GM23338 (cell line): ENCODE measurements around the gene LITAF. TPM values are rescaled to one million over a fixed set of nuclear protein-coding genes. Genes with fewer than 3 reads are reported as not detected.

Source experiments
- ATAC-seq: fragments of 200-7000 bp; cut with Tn5 transposase; 3 replicates; pipeline ENCODE4 v1.9.1; 2020
- DNase-seq: peaks from one replicate; pipeline ENCODE4 v3.0.0-alpha.2; 2015; ENCODE audit warnings: low spot score
- H2AFZ ChIP-seq: fragments of 200-600 bp; sonication (generic); 2 replicates; pipeline ENCODE4 v1.8.0; 2016; ENCODE audit warnings: antibody characterized with exemption, mild to moderate bottlenecking, moderate library complexity
- H3F3A ChIP-seq: fragments of 200-600 bp; sonication (generic); replicated peaks from 2 replicates; pipeline ENCODE4 v1.8.0; 2017; ENCODE audit warnings: antibody characterized with exemption, mixed run types, low read depth
- H3K27ac ChIP-seq: fragments of 200-600 bp; sonication (generic); 2 replicates; pipeline ENCODE4 v1.6.1; 2016; ENCODE audit warnings: low read depth
- H3K27me3 ChIP-seq: fragments of 200-600 bp; sonication (generic); 2 replicates; pipeline ENCODE4 v1.8.0; 2016; ENCODE audit warnings: mild to moderate bottlenecking, mixed run types, moderate library complexity; ENCODE audit not compliant: insufficient read depth
- H3K36me3 ChIP-seq: fragments of 200-600 bp; sonication (generic); 2 replicates; pipeline ENCODE4 v1.8.0; 2016; ENCODE audit warnings: mild to moderate bottlenecking; ENCODE audit not compliant: insufficient read depth
- H3K4me1 ChIP-seq: fragments of 200-600 bp; sonication (generic); 2 replicates; pipeline ENCODE4 v1.8.0; 2016; ENCODE audit warnings: mild to moderate bottlenecking, moderate library complexity; ENCODE audit not compliant: insufficient read depth
- H3K4me2 ChIP-seq: fragments of 200-600 bp; sonication (generic); 2 replicates; pipeline ENCODE4 v1.7.1; 2017; ENCODE audit warnings: mixed run types
- H3K4me3 ChIP-seq: fragments of 200-600 bp; sonication (generic); 2 replicates; pipeline ENCODE4 v1.6.1; 2016; ENCODE audit warnings: mixed run types
- H3K79me2 ChIP-seq: fragments of 200-600 bp; sonication (generic); replicated peaks from 2 replicates; pipeline ENCODE4 v1.8.0; 2017; ENCODE audit warnings: mild to moderate bottlenecking; ENCODE audit not compliant: insufficient read depth
- H3K9me2 ChIP-seq: fragments of 200-600 bp; sonication (generic); 2 replicates; pipeline ENCODE4 v1.8.0; 2017; ENCODE audit not compliant: insufficient read depth
- H4K20me1 ChIP-seq: fragments of 200-600 bp; sonication (generic); replicated peaks from 2 replicates; pipeline ENCODE4 v1.8.0; 2017; ENCODE audit warnings: mild to moderate bottlenecking; ENCODE audit not compliant: insufficient read depth
- H3K27ac Mint-ChIP-seq: 2 replicates; pipeline ENCODE4 v1.8.0; 2020; ENCODE audit warnings: inconsistent platforms, mild to moderate bottlenecking, moderate library complexity, mixed read lengths
- H3K27me3 Mint-ChIP-seq: 3 replicates; pipeline ENCODE4 v1.8.0; 2022; ENCODE audit warnings: low read depth, mild to moderate bottlenecking, moderate library complexity, mixed read lengths, inconsistent platforms; ENCODE audit not compliant: insufficient read depth, poor library complexity
- H3K36me3 Mint-ChIP-seq: 3 replicates; pipeline ENCODE4 v1.8.0; 2021; ENCODE audit warnings: low read depth, mild to moderate bottlenecking, inconsistent platforms, moderate library complexity, mixed read lengths
- H3K4me1 Mint-ChIP-seq: 3 replicates; pipeline ENCODE4 v1.8.0; 2020; ENCODE audit warnings: mild to moderate bottlenecking, inconsistent platforms, mixed read lengths
- H3K4me3 Mint-ChIP-seq: 3 replicates; pipeline ENCODE4 v1.8.0; 2021; ENCODE audit warnings: moderate library complexity, mild to moderate bottlenecking, inconsistent platforms, mixed read lengths
- H3K9me3 Mint-ChIP-seq: 3 replicates; pipeline ENCODE4 v1.8.0; 2020; ENCODE audit warnings: moderate library complexity, mild to moderate bottlenecking, inconsistent platforms, mixed read lengths
- CREB1 ChIP-seq: fragments of 250-450 bp; sonication (Bioruptor Pico); IDR thresholded peaks from 2 replicates; pipeline ENCODE4 v1.5.0; 2020; ENCODE audit warnings: low read depth, mild to moderate bottlenecking, moderate library complexity
- EZH2 ChIP-seq: fragments of 200-600 bp; sonication (generic); IDR thresholded peaks from one replicate; pipeline ENCODE4 v1.8.0; 2017; ENCODE audit warnings: antibody characterized with exemption, mild to moderate bottlenecking, low read depth; ENCODE audit not compliant: unreplicated experiment
- EZH2phosphoT487 ChIP-seq: fragments of 200-600 bp; sonication (generic); IDR thresholded peaks from one replicate; pipeline ENCODE4 v1.8.1; 2018; ENCODE audit warnings: antibody characterized with exemption; ENCODE audit not compliant: unreplicated experiment
- JUNB ChIP-seq: IDR thresholded peaks from one replicate; pipeline ENCODE4 v1.6.1; 2016; ENCODE audit warnings: antibody characterized with exemption; ENCODE audit not compliant: unreplicated experiment
- NANOG ChIP-seq: IDR thresholded peaks from 2 replicates; pipeline ENCODE4 v1.6.1; 2016; ENCODE audit warnings: antibody characterized with exemption, borderline replicate concordance
- POLR2AphosphoS5 ChIP-seq: IDR thresholded peaks from 2 replicates; pipeline ENCODE4 v1.6.1; 2016; ENCODE audit warnings: antibody characterized with exemption, low read depth
- REST ChIP-seq: IDR thresholded peaks from one replicate; pipeline ENCODE4 v1.6.1; 2018; ENCODE audit warnings: antibody characterized with exemption; ENCODE audit not compliant: unreplicated experiment
- STAT1 ChIP-seq: IDR thresholded peaks from one replicate; pipeline ENCODE4 v1.6.1; 2016; ENCODE audit warnings: antibody characterized with exemption; ENCODE audit not compliant: unreplicated experiment
- ZNF114 ChIP-seq: fragments of 250-450 bp; sonication (Bioruptor Pico); IDR thresholded peaks from 2 replicates; pipeline ENCODE4 v1.5.0; 2020; ENCODE audit warnings: mild to moderate bottlenecking, moderate library complexity
- ZNF331 ChIP-seq: fragments of 250-450 bp; sonication (Bioruptor Pico); IDR thresholded peaks from 2 replicates; pipeline ENCODE4 v1.5.0; 2020; ENCODE audit warnings: low read depth, mild to moderate bottlenecking, moderate library complexity
- ZNF462 ChIP-seq: fragments of 250-450 bp; sonication (Bioruptor Pico); IDR thresholded peaks from 2 replicates; pipeline ENCODE4 v1.5.0; 2020; ENCODE audit warnings: mild to moderate bottlenecking, moderate library complexity
- polyA plus RNA-seq: library from polyadenylated mRNA; unstranded; fragments of >200 nt; fragmentation: Nextera tagmentation; extraction: Ambion mirVana; gene quantifications from 2 replicates; pipeline ENCODE4 v1.2.1, GENCODE V29; 2016
- total RNA-seq: library from RNA; depleted of rRNA; stranded (reverse); fragments of >200 nt; shearing (Covaris generic); gene quantifications from 2 replicates; pipeline ENCODE4 v1.2.3, GENCODE V29; 2014
- TF ChIP-seq, protein P1 (sequence below): IDR thresholded peaks from 2 replicates; pipeline ENCODE4 v1.6.1; 2016; ENCODE audit warnings: antibody characterized with exemption
- TF ChIP-seq, protein P2 (sequence below), 2 experiments: fragments of 200-600 bp in 1 of 2; sonication (generic) in 1 of 2; conservative IDR thresholded peaks; 2 replicates each; pipeline versions ENCODE4 v1.5.1 to v1.6.1; 2016 to 2017; ENCODE audit warnings: antibody characterized with exemption in 2 of 2, low read depth in 2 of 2, mild to moderate bottlenecking in 2 of 2, moderate library complexity in 1 of 2

The LITAF gene
- total and polyA plus RNA-seq, 2 experiments from 2014 or later: 131 to 158 TPM

GRCh38 chr16:11588321-11589197 lies 1.8 kb upstream of the LITAF start:
- Histone ChIP-seq H3F3A (0 out of 2 replicates have a peak, but pooled peaks cover 8% of the 10 kb centered on the region), H2AFZ (no peak overlapping the region), H3K9me2 (no peaks in the 10 kb centered on the region), H4K20me1 (no peaks in the 10 kb centered on the region), H3K27me3 (peaks cover 26% of the 10 kb centered on the region), H3K79me2 (peaks cover 36% of the 10 kb centered on the region), H3K36me3 (peaks cover 7% of the 10 kb centered on the region), H3K4me3 (no peak overlapping the region), H3K27ac (no peak overlapping the region), H3K4me2 (no peak overlapping the region), H3K4me1 (peaks cover 25% of the 10 kb centered on the region)
- Mint-ChIP-seq H3K4me1 (peaks cover 27% of the 10 kb centered on the region), H3K27ac (no peak overlapping the region), H3K9me3 (peaks cover 3% of the 10 kb centered on the region; the same call in 2 of the 3 replicates), H3K27me3 (peaks cover 29% of the 10 kb centered on the region), H3K36me3 (no peaks in the 10 kb centered on the region), H3K4me3 (no peak overlapping the region)
- ATAC-seq: no peak
- TF ChIP-seq REST (no peak), CREB1 (CRISPR knock-in tag) (no peak), ZNF331 (no peak), JUNB (no peak), ZNF462 (CRISPR knock-in tag) (no peak), EZH2phosphoT487 (no peak), POLR2AphosphoS5 (no peak), NANOG (no peak), ZNF114 (no peak), STAT1 (no peak), EZH2 (no peak)
- TF ChIP-seq, protein P1, sequence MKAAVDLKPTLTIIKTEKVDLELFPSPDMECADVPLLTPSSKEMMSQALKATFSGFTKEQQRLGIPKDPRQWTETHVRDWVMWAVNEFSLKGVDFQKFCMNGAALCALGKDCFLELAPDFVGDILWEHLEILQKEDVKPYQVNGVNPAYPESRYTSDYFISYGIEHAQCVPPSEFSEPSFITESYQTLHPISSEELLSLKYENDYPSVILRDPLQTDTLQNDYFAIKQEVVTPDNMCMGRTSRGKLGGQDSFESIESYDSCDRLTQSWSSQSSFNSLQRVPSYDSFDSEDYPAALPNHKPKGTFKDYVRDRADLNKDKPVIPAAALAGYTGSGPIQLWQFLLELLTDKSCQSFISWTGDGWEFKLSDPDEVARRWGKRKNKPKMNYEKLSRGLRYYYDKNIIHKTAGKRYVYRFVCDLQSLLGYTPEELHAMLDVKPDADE: no peak
- TF ChIP-seq, protein P2, sequence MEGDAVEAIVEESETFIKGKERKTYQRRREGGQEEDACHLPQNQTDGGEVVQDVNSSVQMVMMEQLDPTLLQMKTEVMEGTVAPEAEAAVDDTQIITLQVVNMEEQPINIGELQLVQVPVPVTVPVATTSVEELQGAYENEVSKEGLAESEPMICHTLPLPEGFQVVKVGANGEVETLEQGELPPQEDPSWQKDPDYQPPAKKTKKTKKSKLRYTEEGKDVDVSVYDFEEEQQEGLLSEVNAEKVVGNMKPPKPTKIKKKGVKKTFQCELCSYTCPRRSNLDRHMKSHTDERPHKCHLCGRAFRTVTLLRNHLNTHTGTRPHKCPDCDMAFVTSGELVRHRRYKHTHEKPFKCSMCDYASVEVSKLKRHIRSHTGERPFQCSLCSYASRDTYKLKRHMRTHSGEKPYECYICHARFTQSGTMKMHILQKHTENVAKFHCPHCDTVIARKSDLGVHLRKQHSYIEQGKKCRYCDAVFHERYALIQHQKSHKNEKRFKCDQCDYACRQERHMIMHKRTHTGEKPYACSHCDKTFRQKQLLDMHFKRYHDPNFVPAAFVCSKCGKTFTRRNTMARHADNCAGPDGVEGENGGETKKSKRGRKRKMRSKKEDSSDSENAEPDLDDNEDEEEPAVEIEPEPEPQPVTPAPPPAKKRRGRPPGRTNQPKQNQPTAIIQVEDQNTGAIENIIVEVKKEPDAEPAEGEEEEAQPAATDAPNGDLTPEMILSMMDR (conservative IDR thresholded peaks at IDR 0.05; ENCODE audit: low read depth in 2 of 2): no peak
- DNase-seq: no peak
